GM19043 (cell line): Measurements from ENCODE around the gene SYNPR.
"Not testable (repeated sequence)": the region's sequence is repeated elsewhere in the genome, so short reads cannot be mapped to it uniquely, and the experiment has no call there.

Source experiments
- ATAC-seq: cut with Tn5 transposase; IDR thresholded peaks from one replicate; pipeline ENCODE4 v1.9.1; 2021; ENCODE audit warnings: low read depth; ENCODE audit not compliant: unreplicated experiment

Gene SYNPR

DNA sequence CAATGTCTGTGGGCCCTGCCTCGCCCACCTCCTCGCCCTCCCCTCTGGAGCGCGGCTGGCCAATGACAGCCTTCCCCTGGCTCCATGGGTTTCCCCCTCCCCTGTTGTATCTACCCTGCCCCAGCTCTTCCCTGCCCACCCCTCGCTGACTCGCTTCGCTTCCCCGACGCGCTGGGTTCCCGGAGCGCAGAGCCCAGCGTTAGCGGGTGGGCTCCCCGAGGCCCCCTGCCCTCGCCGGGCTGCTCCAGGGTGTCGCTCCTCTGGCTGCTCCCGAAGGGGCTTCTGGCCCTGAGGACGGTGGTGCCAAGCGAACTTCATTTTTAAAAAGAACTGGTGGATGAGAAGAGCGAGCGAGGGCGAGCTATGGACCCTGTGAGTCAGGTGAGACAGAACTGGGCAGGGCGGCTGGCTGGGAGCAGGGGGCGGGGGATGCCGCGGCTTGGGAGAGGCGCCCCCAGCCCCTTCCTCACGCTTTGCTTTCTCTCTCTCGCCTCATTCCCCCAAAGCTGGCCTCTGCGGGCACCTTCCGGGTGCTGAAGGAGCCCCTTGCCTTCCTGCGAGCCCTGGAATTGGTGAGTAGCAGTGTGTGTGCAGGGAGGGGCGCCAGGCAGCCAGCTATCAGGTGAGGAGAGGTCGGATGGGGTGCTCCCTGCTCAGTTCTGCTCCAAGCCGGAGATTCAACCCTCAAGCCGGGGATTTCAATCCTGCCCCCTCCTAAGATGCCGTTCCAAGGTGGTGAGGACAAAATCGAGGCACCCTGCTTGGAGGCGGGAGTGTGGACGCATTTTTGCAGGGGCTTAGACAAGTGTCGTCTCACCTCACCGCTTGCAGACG is at the start of gene SYNPR:
TSS of gene SYNPR (plus strand) at position 138 of the 834 bp plus-strand sequence.
- ATAC-seq: no peak

DNA sequence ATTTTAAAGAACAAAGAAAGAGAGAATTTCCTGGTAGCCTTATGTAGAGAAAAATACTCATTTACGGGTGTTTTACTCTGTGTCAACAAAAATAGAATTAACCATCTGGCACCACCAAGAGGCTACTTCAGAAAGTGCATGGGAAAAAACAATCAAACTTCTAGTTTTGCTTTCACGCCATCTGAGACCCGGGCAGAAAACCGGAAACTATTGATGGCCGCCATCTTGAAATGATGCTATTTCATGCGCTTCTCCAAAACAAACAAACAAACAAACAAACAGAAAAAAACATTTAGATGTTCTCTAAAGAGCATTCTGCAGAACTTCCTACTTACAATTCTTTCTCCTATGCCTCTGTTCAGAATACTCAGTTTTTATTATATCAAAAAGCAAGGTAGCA is 49.4 kb upstream of the SYNPR start:
- ATAC-seq: peak; percentile 71

DNA sequence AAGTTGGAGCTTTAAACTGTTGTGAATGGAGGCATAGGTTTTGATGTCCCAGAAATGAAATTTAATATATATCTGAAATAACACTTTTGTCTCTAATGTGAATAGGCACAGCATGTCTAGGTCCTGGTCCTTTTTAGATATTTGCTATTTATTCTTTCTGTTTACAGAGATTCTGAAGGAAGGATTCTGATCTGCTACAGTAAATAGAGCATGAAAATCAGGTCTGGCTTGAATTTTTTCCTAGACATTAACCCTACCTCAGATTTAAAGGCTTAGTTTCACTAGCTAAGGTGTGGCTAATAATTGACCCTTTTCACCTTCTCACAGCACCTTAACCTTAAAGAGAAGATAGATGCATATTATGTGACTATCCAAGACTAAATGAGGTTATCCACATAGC is 48.0 kb upstream of the SYNPR start:
- ATAC-seq: no peak

DNA sequence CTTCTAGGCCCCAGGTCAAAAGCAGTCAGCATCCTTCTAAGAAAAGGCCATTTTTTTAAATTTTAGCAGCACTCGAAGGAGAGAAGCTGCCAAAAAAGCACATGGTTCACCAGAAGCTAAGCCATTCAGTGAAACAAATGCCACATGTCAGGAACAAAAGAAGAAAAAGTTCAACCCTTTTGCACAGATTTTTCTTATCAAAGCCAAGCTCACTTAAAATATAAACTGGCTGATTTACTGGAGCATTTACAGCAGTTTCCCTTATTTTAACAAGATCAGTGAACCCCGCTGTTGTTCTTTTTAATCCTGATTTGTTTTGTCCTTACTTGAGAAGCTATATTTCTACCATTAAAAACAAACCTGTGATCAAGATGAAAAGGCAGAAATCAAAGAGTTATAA is 46.5 kb upstream of the SYNPR start:
- ATAC-seq: no peak

DNA sequence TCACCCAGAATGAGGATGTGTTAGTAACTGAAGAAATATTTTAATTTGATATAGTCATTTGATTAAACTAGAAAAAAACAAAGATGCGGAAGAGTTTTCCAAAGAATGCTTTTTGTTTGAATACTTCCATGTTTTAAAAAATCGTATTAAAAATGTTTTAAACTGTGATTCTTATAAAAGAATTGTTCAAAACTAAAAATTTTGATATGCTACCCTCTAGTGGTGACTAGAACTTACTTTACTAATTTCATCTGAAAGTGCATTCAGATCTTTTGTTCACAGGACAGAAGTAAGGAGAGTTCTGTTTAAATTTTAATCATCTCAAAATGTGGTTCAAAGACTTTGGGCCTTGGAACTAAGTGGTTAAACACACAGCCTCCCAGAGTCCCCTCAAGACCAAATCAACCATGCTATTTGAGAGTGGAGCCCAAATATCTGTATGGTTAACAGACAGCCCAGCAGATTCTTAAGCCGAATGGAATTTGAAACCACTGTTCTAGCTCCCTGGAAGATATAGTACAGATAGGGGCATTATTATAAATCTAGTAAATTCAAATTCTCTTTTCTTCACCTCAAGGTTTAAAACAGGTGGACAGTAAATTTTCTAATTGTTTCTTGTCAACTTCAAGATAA is 45.2 kb upstream of the SYNPR start:
- no peak for ATAC-seq

DNA sequence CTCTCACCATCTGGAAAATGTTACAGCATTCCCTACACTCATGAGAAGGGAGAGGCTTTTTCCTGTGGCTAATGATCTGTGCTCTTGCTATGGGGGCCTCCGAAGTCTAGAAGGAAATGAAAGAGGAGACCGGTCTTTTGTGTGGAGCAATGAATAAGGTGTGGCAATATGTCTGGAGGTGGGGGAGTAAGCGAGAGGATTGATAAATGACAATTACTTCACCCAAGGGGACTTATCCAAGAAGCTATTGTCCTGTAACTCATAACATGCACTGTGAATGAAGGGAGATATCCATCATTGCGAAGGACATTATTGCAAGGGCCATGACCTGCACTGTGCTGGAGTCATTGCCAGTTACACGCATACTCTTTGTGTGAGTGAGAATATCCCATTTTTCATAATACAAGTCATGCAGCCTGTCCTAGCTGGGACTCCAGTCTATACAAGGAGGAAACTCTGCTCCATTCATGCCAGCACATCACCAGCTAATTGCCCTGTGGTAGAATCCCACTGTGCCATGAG is 37.7 kb upstream of the SYNPR start:
- ATAC-seq: no peak

DNA sequence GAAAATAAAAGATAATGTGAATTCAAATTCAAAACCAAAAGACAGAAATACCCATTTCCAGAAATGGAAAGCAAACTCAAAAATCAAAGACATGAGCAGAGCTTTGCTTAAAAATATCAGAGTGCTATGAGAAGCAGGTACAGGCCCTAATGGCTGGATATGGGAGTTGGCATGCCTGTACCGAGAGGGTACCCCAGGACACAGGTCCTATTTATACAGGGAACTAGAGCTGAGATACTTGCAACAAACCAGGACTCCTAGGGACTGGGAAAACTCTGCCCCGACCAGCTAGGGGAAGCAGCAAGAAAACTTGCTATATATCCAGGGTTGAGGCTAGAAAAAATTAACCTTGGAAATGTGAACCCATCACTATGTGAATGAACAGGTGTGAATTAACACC is 36.0 kb upstream of the SYNPR start:
- ATAC-seq: no peak

DNA sequence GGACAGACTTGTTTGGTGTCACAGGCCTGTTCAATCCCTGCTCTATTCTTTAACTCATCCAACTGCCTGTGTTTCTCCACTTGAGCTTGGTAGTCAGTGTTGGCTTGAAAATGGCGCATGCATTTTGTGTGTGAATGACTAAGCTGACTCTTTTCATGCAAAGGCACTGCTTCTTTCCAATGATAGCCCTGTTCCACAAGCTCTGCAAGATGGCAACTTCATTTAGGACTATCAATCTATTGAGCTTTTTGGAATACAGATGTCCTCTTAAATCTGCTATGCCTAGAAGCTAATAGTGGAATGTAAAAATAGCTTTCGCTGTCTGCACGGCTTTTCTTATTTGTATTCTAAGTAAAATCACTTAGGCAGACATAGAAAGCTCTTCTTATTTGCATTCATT is 33.6 kb upstream of the SYNPR start:
- ATAC-seq: no peak

DNA sequence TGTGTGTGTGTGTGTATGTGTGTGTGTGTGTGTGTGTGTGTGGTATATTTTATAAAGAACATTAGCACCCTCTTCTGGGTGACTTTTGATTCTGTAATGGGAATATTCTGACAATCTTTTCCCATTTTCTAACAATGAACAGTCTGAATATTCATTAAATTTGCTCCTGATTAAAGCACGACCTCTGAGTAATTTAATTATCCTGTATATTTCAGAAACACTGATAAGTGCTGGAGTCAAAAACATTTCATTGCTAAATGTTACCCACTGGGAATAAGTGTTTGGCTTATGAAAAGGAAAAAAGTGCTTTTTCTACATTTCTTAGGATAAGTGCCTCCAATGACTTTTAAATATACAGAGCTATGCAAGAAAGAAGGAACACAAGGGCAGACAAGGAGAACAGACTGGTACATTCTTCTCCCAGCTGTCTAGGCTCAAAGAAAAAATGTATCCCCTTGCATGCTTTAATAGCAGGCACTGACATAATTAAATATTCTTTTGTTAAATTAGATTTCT is 32.3 kb upstream of the SYNPR start:
- no peak for ATAC-seq

DNA sequence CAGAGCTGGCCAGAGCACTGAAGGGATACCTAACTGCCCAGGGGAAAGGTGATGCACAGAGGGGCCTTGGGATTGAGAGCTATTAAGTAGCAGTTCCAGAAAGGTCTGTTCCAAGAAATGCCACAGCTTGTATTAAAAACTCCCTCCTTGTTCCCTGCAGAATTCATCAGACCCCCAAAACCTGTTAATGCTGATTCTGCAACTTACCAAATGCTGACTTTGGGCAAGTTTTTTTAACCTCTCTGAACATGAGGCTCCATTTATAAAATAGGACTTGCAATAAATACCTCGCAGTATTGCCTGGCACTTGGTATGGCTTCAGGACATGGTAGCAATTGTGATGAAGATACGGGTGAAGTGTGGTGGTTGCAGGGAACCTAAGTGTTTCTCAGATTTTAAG is 30.1 kb upstream of the SYNPR start:
- no peak for ATAC-seq

DNA sequence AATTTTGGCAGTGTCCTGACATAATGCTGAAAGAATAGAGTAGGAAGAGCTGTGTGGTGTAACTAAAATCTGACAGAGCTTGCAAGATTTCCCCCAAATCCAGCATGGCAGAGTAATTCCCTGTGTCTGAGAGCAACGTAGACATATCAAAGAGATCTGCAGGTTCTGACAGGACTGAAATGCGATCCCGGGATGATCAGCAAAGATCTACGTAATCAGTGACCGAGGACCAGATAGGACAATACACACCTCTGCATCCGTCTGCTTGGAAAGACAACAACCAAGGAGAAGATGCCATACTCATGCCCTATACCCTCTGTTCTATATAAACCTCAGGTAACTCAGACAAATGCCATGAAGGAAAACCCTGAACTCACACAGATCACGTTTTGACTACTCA is 26.6 kb upstream of the SYNPR start:
- no peak for ATAC-seq

DNA sequence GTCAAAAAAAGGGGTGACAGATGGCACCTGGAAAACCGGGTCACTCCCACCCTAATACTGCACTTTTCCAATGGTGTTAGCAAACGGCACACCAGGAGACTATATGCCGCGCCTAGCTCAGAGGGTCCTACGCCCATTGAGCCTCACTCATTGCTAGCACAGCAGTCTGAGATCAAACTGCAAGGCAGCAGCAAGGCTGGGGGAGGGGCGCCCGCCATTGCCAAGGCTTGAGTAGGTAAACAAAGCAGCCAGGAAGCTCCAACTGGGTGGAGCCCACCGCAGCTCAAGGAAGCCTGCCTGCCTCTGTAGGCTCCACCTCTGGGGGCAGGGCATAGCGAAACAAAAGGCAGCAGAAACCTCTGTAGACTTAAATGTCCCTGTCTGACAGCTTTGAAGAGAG is 22.3 kb upstream of the SYNPR start:
- not testable (repeated sequence) for ATAC-seq

DNA sequence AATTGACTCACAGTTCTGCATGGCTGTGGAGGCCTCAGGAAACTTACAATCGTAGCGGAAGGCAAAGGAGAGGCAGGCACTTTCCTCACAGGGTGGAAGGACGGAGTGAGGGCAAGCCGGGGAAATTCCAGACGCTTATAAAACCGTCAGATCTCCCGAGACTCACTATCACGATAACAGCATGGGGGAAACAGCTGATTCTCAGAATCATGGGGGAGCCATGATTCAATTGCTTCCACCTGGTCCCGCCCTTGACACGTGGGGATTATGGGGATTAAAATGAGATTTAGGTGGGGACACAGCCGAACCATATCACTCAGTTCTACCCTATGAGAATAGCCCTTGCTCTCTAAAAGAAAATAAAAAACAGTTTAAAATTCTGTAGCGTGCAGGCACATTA is 13.4 kb upstream of the SYNPR start:
- no peak for ATAC-seq

DNA sequence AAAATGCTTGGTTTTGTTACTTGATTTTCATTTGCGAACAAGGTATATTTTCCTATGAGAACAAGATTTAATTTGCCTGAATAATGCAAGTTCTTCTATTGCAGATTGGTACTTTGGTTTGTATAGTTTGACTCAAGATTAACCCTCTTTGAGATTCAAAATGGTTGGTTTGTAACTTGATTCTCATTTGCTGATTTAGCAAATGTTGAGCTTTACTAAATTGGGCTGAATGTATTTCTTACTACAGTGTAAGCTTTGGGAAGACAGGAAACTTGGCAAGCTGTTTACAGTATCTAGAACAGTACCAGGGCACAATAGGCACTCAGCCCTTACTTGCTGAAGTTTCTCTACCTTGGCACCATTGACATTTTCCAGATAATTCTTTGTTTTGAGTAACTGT is 3.7 kb upstream of the SYNPR start:
- no peak for ATAC-seq

DNA sequence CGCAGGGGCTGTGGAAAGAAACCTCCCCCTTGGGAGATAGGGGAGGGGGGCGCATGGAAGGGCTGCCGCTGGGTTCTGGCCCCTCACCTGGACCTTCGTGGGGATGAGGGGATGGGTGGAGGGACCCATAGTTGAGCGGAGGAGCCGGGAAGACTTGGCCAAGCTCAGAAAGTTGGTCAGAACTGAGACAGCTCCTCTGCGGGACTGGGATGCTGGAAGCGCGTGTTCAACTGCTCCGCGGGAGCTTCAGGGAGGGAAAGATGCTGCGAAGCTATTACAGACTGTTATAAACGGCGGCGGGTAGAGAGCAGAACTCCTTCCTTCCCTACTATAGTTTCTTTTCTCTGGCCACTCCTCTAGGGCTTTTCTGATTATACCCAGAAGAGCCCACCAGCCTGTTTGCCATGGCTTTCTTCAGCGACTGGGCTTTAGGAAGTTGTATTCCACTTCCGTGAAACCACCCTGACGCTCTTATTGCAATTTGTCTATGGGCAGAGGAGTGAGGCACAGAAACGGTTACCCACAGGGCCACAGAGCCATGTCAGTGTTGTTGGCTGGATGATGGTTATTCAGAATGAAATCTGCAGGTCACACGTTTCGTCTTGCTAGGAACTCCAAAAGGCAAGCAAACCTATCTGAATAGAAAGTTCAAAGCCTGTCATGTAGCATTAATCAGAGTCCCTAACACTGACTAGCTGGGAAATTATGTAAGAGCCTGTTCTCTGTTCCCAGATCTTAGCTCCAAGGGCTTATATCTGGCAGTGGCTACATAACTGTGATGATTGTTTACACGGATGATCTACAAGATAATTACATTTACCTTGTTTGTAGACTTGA is 1.1 kb downstream of the SYNPR start:
- no peak for ATAC-seq

DNA sequence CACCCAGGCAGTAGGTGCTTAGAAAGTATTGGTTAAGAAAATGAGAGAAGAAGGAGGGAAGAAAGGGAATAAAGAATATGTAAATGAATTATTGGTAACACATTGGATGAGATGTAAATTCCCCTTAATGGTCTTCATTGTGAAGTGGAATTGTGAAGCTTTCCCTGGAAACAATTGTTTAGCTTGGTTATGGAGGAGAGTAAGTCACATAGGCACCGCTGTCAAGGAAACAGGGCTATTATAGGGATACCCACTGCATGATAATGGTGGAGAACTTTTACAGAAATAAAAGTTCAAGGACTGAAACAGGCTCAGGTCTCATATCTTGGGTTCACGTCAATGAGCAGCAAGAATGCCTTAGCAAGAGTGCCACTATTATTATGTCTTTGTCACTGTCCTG is 9.5 kb downstream of the SYNPR start:
- no peak for ATAC-seq

DNA sequence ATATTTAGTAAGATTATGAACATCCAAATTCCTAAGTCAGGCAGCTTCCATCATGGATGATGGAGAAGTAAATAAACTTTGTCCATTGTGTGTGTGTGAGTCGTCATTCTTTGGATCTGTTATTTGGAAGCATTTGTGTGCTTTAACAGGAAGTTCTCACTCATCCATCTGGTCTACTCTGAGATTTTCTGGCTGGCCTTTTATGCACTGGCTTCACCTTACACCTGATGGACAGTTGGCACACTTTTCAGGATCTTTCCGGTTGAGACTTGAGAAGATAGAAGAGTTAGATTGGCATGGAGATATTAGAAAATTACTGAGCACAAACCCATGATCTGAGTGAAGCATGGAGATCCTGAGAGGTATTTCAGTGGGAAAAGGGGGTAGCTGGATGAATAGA is 12.6 kb downstream of the SYNPR start:
- ATAC-seq: no peak

DNA sequence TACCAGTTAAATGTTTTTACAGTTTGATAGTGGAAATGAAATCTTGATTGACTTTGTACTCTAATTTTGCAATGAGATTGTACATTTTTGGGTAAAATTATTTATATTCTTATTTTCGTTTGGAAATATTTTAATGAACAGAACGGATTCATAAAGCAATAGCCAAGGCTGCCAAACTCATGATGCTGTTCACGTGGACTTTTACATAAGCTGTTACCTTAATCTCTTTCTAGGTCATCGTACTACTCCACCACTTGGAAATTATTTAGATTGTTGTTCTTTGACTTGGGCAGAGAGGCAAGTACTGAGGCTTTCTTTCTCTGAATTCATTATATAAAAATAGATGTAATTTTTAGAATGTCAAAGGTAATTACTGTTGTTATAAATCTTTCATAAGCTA is 16.2 kb downstream of the SYNPR start:
- ATAC-seq: no peak

DNA sequence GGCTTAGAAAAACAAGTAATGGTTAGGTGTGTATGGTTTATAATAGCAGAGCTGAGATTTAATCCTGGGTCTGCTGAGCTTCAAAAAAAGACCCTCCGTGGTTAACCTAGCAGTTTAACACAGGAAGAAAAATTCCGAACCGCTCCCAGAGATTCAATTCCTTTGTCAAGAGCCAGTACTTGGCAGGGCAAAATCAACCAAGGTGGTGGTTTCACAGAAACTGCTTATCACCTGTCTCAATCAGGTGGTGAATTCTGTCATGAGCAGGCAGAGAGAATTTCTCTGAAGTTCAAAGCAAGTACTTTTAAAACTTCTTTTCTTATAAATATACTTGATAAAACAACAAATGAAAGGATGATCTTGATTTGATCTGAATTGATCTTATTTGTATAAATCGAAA is 17.2 kb downstream of the SYNPR start:
- no peak for ATAC-seq

DNA sequence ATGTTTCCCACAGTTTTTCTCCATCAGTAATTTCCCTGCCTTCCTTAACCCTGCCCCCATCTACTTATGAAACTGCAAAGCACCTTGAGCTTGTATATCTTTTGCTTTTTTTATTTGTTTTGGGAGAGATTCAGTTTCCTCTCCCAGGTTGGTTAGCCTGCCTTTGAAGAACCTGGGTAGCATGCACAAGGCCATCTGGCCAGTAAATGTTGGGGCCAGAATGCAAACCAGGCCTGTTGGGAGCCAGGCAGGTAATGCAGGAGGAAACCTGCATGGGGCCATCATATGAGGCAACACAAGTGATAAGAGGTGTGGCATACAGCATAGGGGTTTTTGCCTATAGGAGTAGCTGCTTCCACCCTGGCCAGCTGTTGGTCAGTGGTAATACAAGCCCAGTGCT is 17.7 kb downstream of the SYNPR start:
- ATAC-seq: no peak

DNA sequence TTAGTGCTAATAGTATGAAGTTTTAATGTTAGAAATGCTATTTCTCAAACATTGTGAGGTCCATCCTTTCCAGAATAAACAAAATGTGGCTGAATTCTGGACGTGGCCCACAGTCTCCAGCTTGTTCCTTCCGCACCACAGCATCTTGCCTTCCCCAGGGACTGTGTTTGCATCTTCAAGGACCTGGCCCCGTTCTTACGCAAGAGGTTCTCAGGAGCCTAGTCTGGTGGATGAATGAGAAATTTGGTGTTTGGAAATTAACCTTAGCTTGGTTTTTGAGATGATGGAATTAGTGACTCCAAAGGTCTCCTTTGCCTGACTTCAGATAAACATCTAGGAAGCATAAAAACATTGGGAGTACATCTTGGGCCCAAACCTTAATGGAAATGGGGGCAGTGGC is 18.1 kb downstream of the SYNPR start:
- no peak for ATAC-seq
